ENCODE data around the gene BRINP2.

The BRINP2 gene

GRCh38 chr1:177302357-177303044 lies 131.7 kb downstream of the BRINP2 start:
- Histone ChIP-seq H3K27ac (ENCODE audit: low read depth, low read length) (no peak overlapping the region), H3K4me3 (ENCODE audit: low read depth, low read length) (no peak overlapping the region), H3K9me3 (ENCODE audit: control insufficient read depth, insufficient read depth, low read length) (no peaks in the 10 kb centered on the region), H3K4me1 (ENCODE audit: control insufficient read depth, insufficient read depth, low read length) (no peaks in the 10 kb centered on the region; the same call in 1 of the 2 replicates), H3K27me3 (ENCODE audit: control insufficient read depth, insufficient read depth, low read length) (no peaks in the 10 kb centered on the region), H3K9ac (ENCODE audit: low read depth, low read length) (no peak overlapping the region), H3K36me3 (ENCODE audit: control insufficient read depth, insufficient read depth, low read length) (no peaks in the 10 kb centered on the region)

- Histone ChIP-seq H3K9ac (ENCODE audit: low read depth, low read length) (no peak overlapping the region), H3K27ac (ENCODE audit: low read depth, low read length) (no peak overlapping the region), H3K36me3 (ENCODE audit: control insufficient read depth, insufficient read depth, low read length) (no peaks in the 10 kb centered on the region), H3K4me1 (ENCODE audit: control insufficient read depth, insufficient read depth, low read length) (no peaks in the 10 kb centered on the region; the same call in 1 of the 2 replicates), H3K27me3 (ENCODE audit: control insufficient read depth, insufficient read depth, low read length) (no peaks in the 10 kb centered on the region), H3K4me3 (ENCODE audit: low read depth, low read length) (no peak overlapping the region), H3K9me3 (ENCODE audit: control insufficient read depth, insufficient read depth, low read length) (no peaks in the 10 kb centered on the region)
Measured at GRCh38 chr1:177305040-177306018, 134.6 kb downstream of the BRINP2 start.

DNA sequence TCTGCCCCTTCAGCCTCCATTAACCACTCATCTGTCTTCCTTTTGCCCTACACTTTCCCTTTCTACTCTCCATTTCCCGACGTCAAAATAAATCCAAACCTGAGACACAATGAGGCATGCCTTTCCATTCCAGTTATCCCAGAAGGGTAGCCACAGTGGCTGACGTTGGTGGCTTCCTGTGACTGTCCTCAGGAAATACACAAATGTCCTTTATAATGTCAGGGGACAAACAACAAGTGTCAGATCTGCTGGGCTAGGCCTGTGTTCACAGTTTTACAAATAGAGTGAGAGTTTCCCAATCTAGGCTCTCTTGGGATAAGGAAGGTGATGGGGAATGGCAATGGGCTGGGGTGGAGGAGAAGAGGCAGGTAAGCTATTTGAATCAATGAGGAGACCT lies 135.3 kb downstream of the BRINP2 start:
- H3K27ac ChIP-seq (ENCODE audit: low read depth, low read length): no peak overlapping the region
- no peaks in the 10 kb centered on the region for H3K27me3 ChIP-seq (ENCODE audit: control insufficient read depth, insufficient read depth, low read length)
- no peaks in the 10 kb centered on the region for H3K9me3 ChIP-seq (ENCODE audit: control insufficient read depth, insufficient read depth, low read length)
- H3K4me1 ChIP-seq (ENCODE audit: control insufficient read depth, insufficient read depth, low read length): no peaks in the 10 kb centered on the region; the same call in 1 of the 2 replicates
- H3K36me3 ChIP-seq (ENCODE audit: control insufficient read depth, insufficient read depth, low read length): no peaks in the 10 kb centered on the region
- H3K4me3 ChIP-seq (ENCODE audit: low read depth, low read length): no peak overlapping the region
- H3K9ac ChIP-seq (ENCODE audit: low read depth, low read length): no peak overlapping the region

DNA sequence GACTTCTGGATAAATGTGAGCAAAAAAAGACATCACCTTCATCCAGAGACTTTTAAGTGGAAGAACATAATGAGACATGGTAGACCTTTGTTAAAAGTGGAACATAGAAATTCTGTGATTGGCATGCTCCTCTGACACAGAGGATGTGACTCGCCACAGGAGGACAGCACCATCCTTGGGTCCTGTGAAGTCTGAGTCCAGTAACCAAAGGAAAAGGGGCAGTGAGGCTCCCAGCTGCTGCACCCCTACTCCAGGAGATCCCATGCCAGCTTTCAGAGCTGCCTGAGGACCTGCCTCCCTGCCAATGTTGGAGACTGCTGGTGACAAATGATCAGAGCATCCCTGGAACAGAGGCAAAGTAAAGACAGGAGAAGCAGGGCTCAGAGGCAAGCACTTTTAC lies 136.2 kb downstream of the BRINP2 start:
- H3K27ac ChIP-seq (ENCODE audit: low read depth, low read length): no peak overlapping the region
- no peaks in the 10 kb centered on the region for H3K9me3 ChIP-seq (ENCODE audit: control insufficient read depth, insufficient read depth, low read length)
- H3K36me3 ChIP-seq (ENCODE audit: control insufficient read depth, insufficient read depth, low read length): no peaks in the 10 kb centered on the region
- no peak overlapping the region for H3K9ac ChIP-seq (ENCODE audit: low read depth, low read length)
- H3K27me3 ChIP-seq (ENCODE audit: control insufficient read depth, insufficient read depth, low read length): no peaks in the 10 kb centered on the region
- H3K4me1 ChIP-seq (ENCODE audit: control insufficient read depth, insufficient read depth, low read length): peaks cover 2% of the 10 kb centered on the region; the same call in 1 of the 2 replicates
- H3K4me3 ChIP-seq (ENCODE audit: low read depth, low read length): no peak overlapping the region

DNA sequence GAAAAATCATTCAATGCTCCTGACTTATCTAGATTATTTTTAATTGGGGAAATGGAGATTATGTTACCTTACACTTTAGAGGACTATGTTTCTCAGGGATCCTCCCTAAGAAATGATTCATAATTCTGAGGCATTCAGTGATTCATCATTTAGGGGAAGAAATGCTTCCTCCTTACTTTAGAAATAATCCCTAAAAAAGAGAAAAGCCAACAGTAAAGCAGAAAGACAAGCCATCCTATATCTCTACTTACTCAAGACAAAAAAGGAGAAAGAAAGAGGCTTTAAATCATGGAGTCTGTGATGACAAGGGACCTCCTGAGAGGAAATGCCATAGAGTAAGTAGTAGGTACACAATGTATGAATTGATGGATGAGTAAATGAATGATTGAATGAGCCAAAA lies 137.0 kb downstream of the BRINP2 start:
- no peak overlapping the region for H3K9ac ChIP-seq (ENCODE audit: low read depth, low read length)

GRCh38 chr1:177309880-177310279 lies 139.1 kb downstream of the BRINP2 start:
- H3K36me3 ChIP-seq (ENCODE audit: control insufficient read depth, insufficient read depth, low read length): no peaks in the 10 kb centered on the region
- no peak overlapping the region for H3K27ac ChIP-seq (ENCODE audit: low read depth, low read length)
- H3K9me3 ChIP-seq (ENCODE audit: control insufficient read depth, insufficient read depth, low read length): no peaks in the 10 kb centered on the region
- no peaks in the 10 kb centered on the region for H3K27me3 ChIP-seq (ENCODE audit: control insufficient read depth, insufficient read depth, low read length)
- no peak overlapping the region for H3K4me3 ChIP-seq (ENCODE audit: low read depth, low read length)
- H3K4me1 ChIP-seq (ENCODE audit: control insufficient read depth, insufficient read depth, low read length): 0 out of 2 replicates have a peak, but pooled peaks cover 2% of the 10 kb centered on the region
- no peak overlapping the region for H3K9ac ChIP-seq (ENCODE audit: low read depth, low read length)

More for the DNA sequence above, 137.0 kb downstream of the BRINP2 start:
- Histone ChIP-seq H3K4me3 (ENCODE audit: low read depth, low read length) (no peak overlapping the region), H3K27ac (ENCODE audit: low read depth, low read length) (no peak overlapping the region), H3K4me1 (ENCODE audit: control insufficient read depth, insufficient read depth, low read length) (peaks cover 2% of the 10 kb centered on the region; the same call in 1 of the 2 replicates), H3K9me3 (ENCODE audit: control insufficient read depth, insufficient read depth, low read length) (no peaks in the 10 kb centered on the region), H3K36me3 (ENCODE audit: control insufficient read depth, insufficient read depth, low read length) (no peaks in the 10 kb centered on the region), H3K27me3 (ENCODE audit: control insufficient read depth, insufficient read depth, low read length) (no peaks in the 10 kb centered on the region)

DNA sequence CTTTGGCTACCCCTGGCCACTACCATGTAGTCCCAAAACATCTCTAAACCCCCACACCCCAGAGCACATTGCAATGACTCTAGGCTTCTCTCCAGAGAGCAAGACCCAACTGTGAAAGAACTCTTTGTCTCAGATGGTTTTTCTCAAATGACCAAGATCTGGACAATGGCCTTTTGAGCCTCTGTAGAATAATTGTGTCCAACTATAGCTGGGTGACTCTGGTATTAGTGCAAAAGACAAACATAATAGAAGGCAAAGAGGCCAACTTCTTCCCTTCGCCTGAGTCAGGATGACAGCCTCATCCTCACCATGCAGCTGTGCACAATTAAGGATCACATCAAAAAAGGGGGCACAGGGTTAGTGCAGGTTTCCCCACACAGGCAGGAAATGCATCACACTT lies 139.6 kb downstream of the BRINP2 start:
- no peaks in the 10 kb centered on the region for H3K27me3 ChIP-seq (ENCODE audit: control insufficient read depth, insufficient read depth, low read length)
- H3K9ac ChIP-seq (ENCODE audit: low read depth, low read length): no peak overlapping the region
- no peak overlapping the region for H3K4me3 ChIP-seq (ENCODE audit: low read depth, low read length)
- no peaks in the 10 kb centered on the region for H3K36me3 ChIP-seq (ENCODE audit: control insufficient read depth, insufficient read depth, low read length)
- no peaks in the 10 kb centered on the region for H3K9me3 ChIP-seq (ENCODE audit: control insufficient read depth, insufficient read depth, low read length)
- H3K27ac ChIP-seq (ENCODE audit: low read depth, low read length): no peak overlapping the region
- H3K4me1 ChIP-seq (ENCODE audit: control insufficient read depth, insufficient read depth, low read length): 0 out of 2 replicates have a peak, but pooled peaks cover 2% of the 10 kb centered on the region

GRCh38 chr1:177311111-177311510 lies 140.4 kb downstream of the BRINP2 start:
- H3K9ac ChIP-seq (ENCODE audit: low read depth, low read length): no peak overlapping the region
- H3K27ac ChIP-seq (ENCODE audit: low read depth, low read length): no peak overlapping the region
- 0 out of 2 replicates have a peak, but pooled peaks cover 2% of the 10 kb centered on the region for H3K4me1 ChIP-seq (ENCODE audit: control insufficient read depth, insufficient read depth, low read length)
- no peaks in the 10 kb centered on the region for H3K36me3 ChIP-seq (ENCODE audit: control insufficient read depth, insufficient read depth, low read length)
- no peaks in the 10 kb centered on the region for H3K27me3 ChIP-seq (ENCODE audit: control insufficient read depth, insufficient read depth, low read length)
- no peaks in the 10 kb centered on the region for H3K9me3 ChIP-seq (ENCODE audit: control insufficient read depth, insufficient read depth, low read length)
- H3K4me3 ChIP-seq (ENCODE audit: low read depth, low read length): no peak overlapping the region

GRCh38 chr1:177311586-177311985 lies 140.8 kb downstream of the BRINP2 start:
- no peaks in the 10 kb centered on the region for H3K36me3 ChIP-seq (ENCODE audit: control insufficient read depth, insufficient read depth, low read length)

DNA sequence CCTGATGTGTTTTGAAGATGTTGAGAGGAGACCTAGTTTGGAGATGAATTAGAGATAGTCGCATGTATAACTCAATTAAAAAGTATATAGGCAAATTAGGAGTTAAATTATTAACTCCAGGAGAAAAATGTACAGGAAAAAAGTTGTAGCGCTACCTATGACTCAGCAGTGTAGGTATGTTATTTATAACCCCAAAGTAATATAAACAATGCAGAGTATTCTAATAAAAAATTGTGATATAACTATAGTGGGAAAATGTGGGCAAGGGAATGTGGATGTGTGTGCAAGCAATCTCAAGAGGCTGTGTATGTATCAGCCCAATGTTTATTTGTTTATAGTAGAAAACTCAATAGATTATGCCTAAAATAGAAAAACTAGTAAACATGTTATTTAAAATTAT lies 144.5 kb downstream of the BRINP2 start:
- Histone ChIP-seq H3K27me3 (ENCODE audit: control insufficient read depth, insufficient read depth, low read length) (no peaks in the 10 kb centered on the region), H3K9ac (ENCODE audit: low read depth, low read length) (no peak overlapping the region), H3K36me3 (ENCODE audit: control insufficient read depth, insufficient read depth, low read length) (no peaks in the 10 kb centered on the region), H3K27ac (ENCODE audit: low read depth, low read length) (no peak overlapping the region), H3K4me1 (ENCODE audit: control insufficient read depth, insufficient read depth, low read length) (0 out of 2 replicates have a peak, but pooled peaks cover 2% of the 10 kb centered on the region), H3K9me3 (ENCODE audit: control insufficient read depth, insufficient read depth, low read length) (no peaks in the 10 kb centered on the region), H3K4me3 (ENCODE audit: low read depth, low read length) (no peak overlapping the region)

More at GRCh38 chr1:177311586-177311985, 140.8 kb downstream of the BRINP2 start:
- Histone ChIP-seq H3K4me3 (ENCODE audit: low read depth, low read length) (no peak overlapping the region), H3K27ac (ENCODE audit: low read depth, low read length) (no peak overlapping the region), H3K27me3 (ENCODE audit: control insufficient read depth, insufficient read depth, low read length) (no peaks in the 10 kb centered on the region), H3K9ac (ENCODE audit: low read depth, low read length) (no peak overlapping the region), H3K4me1 (ENCODE audit: control insufficient read depth, insufficient read depth, low read length) (0 out of 2 replicates have a peak, but pooled peaks cover 2% of the 10 kb centered on the region), H3K9me3 (ENCODE audit: control insufficient read depth, insufficient read depth, low read length) (no peaks in the 10 kb centered on the region)

- H3K9me3 ChIP-seq (ENCODE audit: control insufficient read depth, insufficient read depth, low read length): no peaks in the 10 kb centered on the region
Measured at GRCh38 chr1:177315761-177316160, 145.0 kb downstream of the BRINP2 start.

More at GRCh38 chr1:177315761-177316160, 145.0 kb downstream of the BRINP2 start:
- no peak overlapping the region for H3K27ac ChIP-seq (ENCODE audit: low read depth, low read length)
- no peak overlapping the region for H3K4me3 ChIP-seq (ENCODE audit: low read depth, low read length)
- H3K4me1 ChIP-seq (ENCODE audit: control insufficient read depth, insufficient read depth, low read length): 0 out of 2 replicates have a peak, but pooled peaks cover 2% of the 10 kb centered on the region
- H3K27me3 ChIP-seq (ENCODE audit: control insufficient read depth, insufficient read depth, low read length): no peaks in the 10 kb centered on the region
- H3K9ac ChIP-seq (ENCODE audit: low read depth, low read length): no peak overlapping the region
- H3K36me3 ChIP-seq (ENCODE audit: control insufficient read depth, insufficient read depth, low read length): no peaks in the 10 kb centered on the region

Data from HUES48 (cell line).